GM19324 (cell line): Measurements from ENCODE around the gene ARHGAP44.
"Not testable (repeated sequence)": the region's sequence is repeated elsewhere in the genome, so short reads cannot be mapped to it uniquely, and the experiment has no call there.

Experiments
- ATAC-seq: cut with Tn5 transposase; IDR thresholded peaks from one replicate; pipeline ENCODE4 v1.9.1; 2021; ENCODE audit warnings: mild to moderate bottlenecking, moderate library complexity; ENCODE audit not compliant: unreplicated experiment, low FRiP score

The ARHGAP44 gene

DNA sequence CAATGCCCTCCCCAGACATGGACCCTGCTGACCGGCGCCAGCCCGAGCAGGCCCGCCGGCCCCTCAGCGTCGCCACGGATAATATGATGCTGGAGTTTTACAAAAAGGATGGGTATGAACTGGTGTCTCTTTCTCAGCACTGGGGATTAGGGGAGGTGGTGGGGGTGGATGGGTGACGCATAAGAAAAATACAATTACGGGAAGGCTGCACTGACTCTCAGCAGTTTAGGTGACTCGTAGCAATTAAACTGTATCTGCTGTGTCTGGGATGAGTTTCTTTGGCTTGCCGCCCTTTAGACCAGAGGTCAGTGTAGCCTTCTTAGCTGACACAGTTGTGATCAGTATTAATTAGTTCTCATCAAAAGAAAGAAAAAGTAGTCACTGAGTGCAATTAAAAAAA lies 169.5 kb downstream of the ARHGAP44 start:
- ATAC-seq, result no peak

DNA sequence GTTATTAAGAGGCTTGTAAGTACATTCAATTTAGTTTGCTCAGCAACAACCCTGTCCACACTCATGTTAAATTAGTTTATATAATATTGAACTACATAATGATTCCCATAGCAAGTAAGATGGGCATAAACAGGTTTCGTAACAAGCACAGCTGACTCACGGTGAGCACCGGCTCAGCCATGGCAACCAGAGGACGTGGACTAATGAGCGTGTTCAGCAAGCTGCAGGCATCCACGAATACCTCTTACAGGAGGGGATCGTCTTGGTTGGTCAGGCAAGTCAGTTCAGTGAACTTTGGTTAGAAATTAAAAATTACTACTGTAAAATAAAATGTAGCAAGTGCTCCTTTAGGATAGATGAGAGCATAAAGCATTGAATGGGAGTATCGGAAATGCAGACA lies 170.1 kb downstream of the ARHGAP44 start:
- ATAC-seq, result no peak

DNA sequence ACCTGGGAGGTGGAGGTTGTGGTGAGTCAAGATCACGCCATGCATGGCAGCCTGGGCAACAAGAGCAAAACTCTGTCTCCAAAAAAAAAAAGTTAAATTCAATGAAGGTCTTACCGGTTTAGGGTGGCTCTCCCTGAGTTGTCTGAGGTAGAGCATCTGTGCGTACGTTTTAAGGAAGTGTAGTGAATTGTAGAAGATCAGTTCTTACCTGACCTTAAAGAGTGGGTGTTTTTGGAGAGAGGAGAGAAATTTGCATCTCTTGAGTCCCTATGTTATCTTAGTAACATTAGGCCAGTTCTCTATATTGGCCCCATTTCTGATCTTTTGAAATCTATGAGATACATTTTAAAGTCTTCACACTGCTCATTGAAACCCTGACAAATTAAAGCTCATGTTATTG lies 172.4 kb downstream of the ARHGAP44 start:
- no peak for ATAC-seq

DNA sequence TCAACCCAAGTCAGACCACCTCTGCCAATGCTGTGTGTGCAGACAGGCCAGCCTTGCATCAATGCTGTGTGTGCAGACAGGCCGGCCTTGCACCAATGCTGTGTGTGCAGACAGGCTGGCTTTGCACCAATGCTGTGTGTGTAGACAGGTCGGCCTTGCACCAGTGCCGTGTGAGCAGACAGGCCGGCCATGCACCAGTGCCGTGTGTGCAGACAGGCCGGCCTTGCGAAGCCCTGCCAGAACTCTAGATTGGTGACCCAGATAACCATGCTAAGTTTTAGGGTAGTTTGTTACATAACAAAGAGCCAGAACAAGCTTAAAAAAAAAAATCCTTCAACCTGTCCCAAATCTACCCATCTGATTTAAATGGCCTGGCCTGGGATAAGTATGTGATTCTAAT lies 174.2 kb downstream of the ARHGAP44 start:
- ATAC-seq, result no peak

DNA sequence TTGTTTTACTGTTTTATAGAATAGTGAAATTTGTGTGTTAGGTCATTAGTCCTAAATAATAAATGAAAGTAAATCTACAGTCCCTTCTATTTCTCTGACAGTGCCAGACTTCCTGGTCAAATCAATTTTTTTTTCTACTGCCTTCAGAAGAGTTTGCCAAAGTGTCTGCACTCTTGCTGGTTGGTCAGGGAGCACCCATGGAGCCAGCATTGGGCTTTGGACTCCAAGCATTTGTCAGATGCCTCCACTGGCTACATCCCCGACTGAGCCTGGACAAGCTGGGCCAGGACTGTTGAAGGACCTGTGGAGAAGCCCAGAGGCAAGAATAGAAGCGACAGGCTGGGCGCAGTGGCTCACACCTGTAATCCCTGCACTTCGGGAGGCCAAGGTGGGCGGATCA lies 174.9 kb downstream of the ARHGAP44 start:
- ATAC-seq, result no peak

DNA sequence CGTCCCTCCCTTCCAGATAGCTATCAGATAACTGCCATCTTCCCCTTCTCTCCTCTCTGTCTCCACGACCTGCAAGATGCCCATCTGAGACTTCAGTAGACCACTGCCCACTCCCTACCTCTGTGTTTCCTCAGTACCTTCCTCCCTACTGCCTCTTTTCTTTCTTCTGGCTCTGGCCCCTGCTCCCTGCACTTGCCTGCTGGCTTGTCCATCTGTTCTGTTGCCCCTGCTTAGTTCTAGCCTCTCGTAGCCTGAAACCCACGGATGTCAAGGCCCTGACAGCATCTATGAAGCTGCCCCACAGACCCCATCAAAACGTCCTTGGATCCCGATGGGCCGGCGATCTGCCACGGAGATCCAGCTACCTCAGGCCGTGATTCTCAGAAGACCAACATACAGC lies 175.5 kb downstream of the ARHGAP44 start:
- ATAC-seq, result no peak

DNA sequence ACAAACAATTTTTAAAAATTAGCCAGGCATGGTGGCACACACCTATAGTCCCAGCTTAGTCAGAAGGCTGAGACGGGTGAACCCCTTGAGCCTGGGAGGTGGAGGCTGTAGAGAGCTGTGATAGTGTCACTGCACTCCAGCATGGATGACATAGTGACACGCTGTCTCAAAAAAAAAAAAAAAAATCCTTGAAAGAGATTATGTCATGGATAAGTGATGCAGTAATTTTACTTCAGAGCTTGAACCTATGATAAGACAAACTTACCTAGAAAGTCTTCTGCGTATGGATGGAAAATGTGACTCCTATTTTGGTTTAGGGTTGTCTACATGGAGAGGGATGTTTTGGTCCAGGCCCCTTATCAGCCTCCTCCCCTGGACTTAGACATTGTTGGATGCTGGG lies 176.7 kb downstream of the ARHGAP44 start:
- no peak for ATAC-seq

DNA sequence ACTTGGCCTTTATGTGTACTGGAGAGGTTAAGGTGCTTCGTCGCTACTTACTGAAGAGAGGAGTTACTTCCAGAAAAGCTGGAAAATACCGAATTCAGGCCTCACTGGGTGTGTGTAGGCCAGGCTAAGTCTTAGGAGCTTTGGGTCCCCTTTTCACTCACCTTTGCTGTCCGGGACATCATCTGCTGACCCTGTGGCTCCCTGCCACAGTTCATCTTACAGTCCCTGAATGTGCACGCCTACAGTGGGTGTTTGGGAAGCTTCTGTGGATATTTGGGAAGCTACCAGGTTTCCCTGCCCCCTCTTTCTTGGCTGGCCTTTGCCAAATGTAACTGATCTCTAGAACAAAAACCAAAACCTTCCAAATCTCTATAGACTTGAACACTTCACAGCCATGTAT lies 177.1 kb downstream of the ARHGAP44 start:
- ATAC-seq, result no peak

DNA sequence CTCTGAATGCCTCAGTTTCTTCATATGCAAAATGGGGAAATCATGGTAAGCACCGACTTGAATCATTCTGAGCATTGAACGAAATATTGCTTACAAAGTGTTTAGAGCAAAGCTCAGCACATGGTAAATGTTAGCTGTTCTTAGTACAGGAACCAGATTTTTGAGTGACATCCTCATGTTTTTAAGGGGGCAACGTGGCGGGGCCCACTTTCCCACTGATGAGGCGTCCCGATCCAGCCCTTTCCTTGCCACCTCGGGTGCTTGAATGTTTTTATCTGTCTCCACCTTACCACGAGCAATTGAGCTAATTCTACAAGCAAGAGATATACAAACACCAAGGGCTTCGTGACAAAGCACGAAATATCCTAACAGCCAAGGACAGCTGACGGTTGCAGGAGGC lies 178.7 kb downstream of the ARHGAP44 start:
- no peak for ATAC-seq

DNA sequence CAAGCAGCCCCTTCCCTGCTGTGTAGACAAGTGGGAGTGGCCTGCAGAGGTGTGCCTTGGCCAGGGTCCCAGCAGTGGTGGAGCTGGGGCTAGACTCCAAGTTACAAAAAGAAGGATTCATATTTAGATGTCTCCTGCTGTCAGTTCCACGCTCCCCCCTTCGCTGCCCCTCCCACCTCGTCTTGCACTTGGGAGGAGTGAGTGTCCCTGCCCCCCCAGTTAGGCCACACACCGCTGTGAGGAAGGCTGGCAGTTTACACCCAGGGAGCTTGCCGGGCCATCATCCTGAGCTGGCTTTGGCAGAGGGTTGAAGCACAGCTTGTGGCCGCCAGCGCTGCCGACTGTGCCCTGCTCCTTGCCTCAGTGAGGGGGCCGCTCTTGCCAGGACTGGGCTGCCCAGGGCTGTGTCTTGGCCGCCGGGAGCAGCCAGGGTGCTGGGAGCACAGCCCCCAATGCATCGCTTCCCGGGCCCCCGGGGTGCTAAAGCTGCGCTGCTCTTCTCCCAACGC lies 184.3 kb downstream of the ARHGAP44 start:
- no peak for ATAC-seq

DNA sequence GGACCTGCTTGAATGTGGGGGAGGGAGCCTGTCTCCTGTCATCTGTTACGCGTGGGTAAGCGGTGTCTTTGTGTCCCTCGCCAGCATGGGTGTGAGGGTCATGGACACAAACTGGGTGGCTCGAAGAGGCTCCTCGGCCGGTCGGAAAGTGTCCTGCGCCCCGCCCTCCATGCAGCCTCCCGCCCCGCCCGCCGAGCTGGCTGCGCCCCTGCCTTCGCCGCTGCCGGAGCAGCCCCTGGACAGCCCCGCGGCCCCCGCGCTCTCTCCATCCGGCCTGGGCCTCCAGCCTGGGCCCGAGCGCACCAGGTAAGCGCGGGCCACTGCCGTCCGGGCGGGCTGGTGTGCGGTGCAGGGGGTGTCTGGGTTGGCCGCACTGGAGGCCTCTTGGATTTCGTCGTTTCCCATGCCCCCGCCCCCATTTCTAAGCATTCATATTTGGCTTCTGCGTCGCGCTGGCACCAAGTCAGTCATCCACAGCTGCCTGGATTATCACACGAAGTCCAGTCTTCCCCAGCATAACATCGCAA lies 184.8 kb downstream of the ARHGAP44 start:
- no peak for ATAC-seq

DNA sequence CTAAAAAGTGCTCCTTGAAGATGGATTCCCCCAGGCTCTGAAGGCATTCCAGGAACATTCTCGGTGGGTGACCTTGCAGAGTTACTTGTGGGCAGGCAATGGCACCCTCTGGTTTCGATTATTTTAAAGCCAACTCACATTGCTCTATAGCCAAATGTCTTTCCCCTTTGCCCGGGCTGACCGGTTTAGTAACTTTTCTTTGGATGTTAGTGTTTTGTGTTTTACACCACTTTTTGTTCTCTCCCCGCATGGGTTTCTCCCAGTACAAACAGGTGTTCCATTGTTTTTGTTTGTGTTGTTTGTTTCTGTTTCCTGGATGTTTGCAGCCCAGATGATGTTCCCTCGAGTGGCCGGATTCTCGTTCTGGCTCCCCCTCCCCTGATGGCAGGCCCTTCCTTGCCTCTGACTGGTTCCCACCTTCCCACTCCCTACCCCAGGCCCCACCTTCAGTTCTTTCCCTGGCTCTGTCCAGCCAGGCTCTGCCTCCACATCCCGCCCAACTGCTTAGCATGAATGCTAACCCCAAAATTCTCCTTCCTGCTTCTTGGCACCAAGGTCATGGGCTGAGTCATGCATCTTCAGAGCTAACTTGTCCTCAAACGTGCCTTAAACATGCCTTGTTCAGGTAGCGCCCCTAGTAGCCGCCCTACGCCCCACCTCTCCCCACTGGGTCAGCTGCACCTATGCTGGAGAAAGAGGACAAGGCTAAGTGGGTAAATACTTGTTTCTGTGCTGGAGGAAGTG lies 187.9 kb downstream of the ARHGAP44 start:
- ATAC-seq, result no peak

DNA sequence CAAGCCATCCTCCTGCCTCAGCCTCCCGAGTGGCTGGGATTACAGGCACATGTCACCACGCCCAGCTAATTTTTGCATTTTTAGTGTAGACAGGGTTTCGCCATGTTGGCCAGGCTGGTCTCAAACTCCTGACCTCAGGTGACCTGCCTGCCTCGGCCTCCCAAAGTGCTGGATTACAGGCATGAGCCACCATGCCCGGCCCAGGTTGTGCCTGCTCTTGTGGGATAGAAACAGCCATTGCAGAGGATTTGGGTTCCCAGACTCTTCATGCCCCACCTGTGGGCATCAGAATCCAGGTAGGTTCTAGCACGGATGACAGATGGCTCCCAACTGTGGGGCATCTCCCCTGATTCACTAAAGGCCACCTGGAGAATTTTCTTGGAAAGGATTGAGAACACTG lies 189.5 kb downstream of the ARHGAP44 start:
- not testable (repeated sequence) for ATAC-seq

DNA sequence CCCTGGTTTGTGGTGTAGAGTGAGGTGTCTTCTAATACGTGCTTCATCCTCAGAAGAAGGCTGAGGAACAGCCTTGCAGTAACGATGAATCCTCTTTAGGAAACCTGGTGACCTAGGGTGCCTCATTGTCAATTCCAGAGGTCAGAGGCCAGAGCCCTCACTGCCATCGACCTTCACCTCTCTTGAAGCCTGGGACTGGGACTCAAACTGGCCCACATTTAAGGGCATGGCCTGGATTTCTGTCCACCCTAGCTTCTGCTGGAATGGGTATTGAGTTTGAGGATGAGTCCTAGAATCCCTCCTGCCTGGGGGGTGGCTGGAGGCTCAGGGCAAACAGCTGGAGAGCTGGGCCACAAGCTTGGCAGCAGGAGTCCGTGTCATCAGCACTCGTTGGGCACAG lies 189.9 kb downstream of the ARHGAP44 start:
- ATAC-seq, result no peak

DNA sequence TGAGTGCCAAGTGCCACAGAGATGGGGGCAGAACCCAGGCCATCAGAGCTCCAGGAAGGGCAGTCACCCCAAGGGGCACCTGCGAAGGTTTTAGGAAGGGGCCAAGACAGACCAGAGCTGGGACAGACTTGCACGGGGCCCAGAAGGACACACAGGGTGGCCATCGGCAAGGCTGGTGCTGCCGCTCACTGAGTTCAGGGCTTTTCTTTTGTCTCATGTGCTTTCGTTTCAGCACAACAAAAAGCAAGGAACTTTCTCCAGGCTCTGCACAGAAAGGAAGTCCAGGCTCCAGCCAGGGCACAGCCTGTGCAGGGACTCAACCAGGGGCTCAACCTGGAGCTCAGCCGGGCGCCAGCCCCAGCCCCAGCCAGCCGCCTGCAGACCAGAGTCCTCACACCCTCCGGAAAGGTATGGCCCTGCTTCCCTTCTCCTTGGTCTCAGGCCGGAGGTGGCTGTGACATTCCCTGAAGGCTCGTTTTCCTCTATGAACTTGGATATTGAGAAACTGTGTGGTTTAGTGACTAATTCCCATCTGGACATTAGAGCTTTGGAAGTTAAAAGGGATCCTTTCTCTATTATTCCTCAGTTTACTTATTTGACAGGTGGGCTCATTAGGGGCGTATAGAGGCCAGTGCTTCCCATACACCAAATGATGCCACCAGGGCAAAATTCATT lies 190.7 kb downstream of the ARHGAP44 start:
- ATAC-seq, result no peak

DNA sequence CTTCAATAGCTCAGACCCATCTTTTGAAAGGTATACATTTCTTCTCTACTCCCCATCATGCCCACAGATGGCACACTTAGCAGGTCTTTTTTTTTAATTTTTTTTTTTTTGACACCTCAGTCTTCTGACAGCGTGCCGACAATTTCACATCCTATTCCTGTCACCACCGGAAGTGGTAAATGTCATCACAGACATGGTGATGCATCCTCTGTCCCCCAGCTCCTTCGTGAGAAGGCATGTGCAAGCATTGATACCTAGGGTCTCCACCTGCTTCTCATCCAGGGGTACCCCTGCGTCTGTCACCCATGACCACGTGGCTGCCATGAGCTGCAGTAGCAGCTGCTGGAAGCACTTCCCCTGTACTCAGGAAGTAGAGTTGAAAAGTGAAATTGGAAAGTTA lies 192.9 kb downstream of the ARHGAP44 start:
- ATAC-seq, result no peak

DNA sequence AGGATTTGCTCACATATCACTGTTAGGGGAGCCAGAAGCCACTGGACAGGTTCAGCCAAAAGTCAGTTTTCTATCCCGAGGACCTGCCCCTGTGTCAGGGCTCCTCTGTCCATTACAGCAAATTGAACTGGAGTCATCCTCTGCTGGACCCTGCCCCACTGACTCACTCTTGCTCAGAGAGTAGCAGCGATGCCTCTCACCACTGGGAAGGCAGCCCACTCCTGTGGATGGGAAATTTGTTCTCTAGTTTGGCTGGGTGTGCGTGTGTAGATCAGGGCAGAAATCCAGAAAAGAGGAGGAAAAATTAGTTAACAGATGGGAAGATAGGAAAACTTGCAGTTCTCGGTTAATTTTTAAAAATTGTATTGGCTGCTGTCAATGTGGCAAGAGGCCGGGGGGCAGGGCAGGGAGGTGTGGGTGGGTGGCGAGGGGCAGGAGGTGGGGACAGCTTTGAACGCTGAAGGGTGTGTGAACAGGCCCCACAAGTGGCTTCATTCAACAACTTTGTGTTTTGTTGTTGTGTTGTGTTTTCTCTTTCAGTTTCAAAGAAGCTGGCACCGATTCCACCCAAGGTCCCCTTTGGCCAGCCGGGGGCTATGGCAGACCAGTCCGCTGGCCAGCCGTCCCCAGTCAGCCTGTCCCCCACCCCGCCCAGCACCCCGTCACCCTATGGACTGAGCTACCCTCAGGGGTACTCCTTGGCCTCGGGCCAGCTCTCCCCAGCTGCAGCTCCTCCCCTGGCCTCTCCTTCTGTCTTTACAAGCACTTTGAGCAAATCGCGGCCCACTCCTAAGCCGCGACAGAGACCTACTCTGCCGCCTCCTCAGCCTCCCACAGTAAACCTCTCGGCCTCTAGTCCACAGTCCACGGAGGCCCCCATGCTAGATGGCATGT lies 194.9 kb downstream of the ARHGAP44 start:
- no peak for ATAC-seq

DNA sequence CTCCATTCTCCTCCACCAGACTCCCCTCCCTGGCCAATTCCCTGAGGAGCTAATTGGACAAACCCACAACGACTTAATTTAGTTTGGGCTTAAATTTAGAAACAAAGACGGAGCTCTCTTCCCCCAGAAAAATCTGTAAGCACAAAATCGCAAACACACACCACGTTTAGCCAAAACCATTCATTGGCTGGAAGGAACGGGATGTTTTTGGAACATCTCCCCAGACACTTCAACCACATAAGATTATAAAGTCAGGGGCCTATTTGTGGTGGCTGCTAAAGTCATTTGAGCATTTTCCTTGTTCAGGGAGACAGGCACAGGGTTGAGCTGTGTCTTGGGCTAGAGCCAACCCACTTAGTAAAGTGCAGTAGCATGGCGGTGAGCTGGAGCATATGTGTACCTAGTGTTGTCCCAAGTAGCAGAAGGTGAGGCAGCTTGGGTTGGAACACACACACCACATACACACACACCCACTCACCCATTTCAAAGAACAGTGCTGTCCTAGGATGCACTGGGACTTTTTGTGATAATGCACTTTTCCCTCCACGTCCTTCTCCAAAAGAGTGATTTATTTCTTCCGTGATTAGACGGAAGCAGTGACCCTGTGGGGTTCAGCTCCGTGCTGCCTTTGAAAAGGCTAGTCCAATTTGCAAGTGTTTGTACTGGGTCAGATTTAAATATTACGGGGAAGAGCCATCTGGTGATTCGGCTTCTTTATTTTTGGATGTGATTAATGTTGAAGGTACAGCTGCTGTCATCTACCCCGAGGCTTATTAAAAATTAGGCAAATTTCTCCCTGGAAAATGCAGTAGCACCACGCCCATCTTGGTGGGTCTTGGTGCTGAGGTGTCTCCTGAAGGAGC lies 196.4 kb downstream of the ARHGAP44 start:
- ATAC-seq, result no peak

DNA sequence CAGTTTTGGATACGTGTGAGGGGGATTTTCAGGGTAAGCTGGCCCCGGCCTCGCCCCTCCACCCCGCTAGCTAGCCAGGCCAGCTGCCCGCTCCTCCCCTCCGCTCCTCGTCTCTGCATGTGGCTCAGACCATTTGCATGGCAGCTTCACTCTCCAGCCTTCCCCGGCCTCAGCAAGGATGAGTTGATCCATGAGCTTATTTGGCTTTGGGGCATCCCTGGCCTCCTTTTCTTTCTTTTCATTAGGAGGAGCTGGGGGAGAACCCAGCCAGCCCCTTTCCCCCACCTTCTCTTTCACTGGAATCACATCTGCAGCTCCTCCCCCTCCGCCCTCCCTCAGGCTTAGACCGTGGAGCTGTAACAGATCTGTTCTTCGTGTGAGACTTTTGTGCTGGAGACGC lies 197.8 kb downstream of the ARHGAP44 start:
- ATAC-seq, result no peak
